H7 (cell line): ENCODE results near the gene PIM3. TPM values are rescaled to one million over a fixed set of nuclear protein-coding genes. Genes with fewer than 3 reads are reported as not detected.

ENCODE experiments used
- DNase-seq: peaks from one replicate; pipeline ENCODE4 v3.0.0; 2012
- H3K27me3 ChIP-seq: 2 replicates; pipeline ENCODE4 v1.6.0; 2011; ENCODE audit warnings: mild to moderate bottlenecking, low read length; ENCODE audit not compliant: control insufficient read depth, insufficient read depth
- H3K36me3 ChIP-seq: replicated peaks from 2 replicates; pipeline ENCODE4 v1.5.1; 2011; ENCODE audit warnings: low read length; ENCODE audit not compliant: control insufficient read depth, insufficient read depth
- H3K4me3 ChIP-seq: 2 replicates; pipeline ENCODE4 v1.5.1; 2011; ENCODE audit warnings: low read depth, mild to moderate bottlenecking, control low read depth, low read length, moderate library complexity; ENCODE audit not compliant: insufficient read depth
- total RNA-seq: library from RNA; depleted of rRNA; stranded (reverse); fragments of >200 nt; shearing (Covaris generic); gene quantifications from 2 replicates; pipeline ENCODE4 v1.2.3, GENCODE V29; 2014

Gene PIM3
- total RNA-seq, 1 experiment from 2014 or later: 71.2 TPM

DNA sequence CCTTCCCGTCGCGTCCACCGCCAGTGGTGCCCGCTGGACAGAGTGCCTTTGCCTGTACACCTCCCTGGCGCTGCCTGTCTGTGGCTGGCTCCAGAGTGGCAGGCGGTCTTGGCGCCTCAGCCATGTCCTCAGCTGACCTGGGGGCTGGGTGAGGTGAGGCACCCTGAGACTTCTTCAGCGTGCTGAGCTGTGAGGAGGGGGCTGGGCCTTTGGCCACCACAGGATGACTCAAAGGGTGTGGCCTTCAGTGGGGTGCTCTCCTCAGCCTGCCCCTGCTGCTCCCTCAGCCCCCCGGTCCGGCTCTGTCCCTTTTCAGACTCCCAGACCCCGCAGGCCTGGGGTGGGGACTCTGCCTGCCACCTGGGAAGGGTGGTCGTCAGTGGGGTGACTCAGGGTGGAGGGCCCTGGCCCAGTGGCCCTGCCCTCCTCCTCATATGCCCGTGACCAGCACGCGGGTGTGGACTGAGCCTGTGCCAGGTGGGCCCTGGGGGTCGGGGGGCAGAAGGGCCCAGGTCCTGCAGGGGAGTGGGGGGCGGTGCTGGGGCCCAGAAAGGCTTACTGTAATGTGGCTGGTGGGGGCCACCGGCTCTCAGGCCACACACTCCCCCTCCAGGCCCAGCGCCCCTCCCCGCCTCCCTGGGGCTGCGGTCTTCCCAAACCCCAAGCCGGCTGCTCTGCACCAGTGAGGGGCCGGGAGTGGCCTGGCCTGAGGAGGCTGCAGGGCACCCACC lies 26.2 kb upstream of the PIM3 start:
- Histone ChIP-seq H3K27me3 (peaks cover 8% of the 10 kb centered on the region), H3K4me3 (peak overlapping the region; percentile 34), H3K36me3 (no peaks in the 10 kb centered on the region)
- peak; percentile 81 for DNase-seq

DNA sequence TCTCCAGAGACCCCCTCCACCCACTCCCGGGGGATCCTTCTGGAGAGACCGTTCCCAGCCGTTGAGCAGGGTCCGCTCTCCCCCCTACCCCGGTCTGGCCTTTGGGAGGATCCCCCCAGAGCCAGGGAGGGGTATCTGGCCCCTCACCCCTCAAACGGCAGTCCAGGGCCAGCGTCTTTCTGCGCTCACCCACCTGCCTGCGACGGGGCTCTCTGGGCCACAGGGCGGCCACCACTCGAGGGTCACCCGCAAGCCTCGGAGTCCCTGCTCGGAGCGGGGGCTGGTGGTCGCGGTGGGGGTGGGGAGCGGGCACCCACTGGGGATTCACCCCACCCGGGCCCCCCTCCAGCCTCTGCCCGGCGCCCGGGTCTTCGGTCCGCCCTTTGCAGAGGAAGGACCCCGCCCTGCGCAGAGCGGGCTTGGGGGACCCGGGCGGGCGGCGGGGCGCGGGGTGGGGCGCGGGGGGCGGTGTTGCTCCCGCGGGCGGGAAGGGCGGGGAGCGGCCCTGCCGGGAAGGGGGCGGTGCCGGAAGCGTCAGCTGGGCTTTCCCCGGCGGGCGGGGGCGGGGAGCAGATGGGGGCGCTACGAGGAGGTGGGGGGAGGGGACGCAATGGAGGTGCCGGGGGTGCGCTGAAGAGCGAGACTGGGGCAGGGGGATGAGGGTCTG lies 25.5 kb upstream of the PIM3 start:
- H3K4me3 ChIP-seq: peak overlapping the region; percentile 34
- H3K27me3 ChIP-seq: peaks cover 4% of the 10 kb centered on the region
- DNase-seq: peak; percentile 95
- no peaks in the 10 kb centered on the region for H3K36me3 ChIP-seq

DNA sequence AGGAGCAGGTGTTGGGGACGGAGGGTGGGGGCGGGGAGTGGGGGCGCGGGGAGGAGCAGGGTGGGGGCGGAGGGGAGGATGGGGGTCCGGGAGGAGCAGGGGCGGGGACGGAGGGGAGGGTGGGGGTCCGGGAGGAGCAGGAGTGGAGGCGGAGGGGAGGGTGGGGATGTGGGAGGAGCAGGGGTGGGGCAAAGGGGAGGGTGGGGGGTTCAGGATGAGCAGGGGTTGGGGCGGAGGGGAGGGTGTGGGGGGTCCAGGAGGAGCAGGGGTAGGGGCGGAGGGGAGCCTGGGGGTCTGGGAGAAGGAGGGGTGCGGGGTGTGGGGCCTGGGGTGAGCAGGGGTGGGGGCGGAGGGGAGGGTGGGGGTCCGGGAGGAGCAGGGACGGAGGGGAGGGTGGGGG lies 25.0 kb upstream of the PIM3 start:
- DNase-seq: peak; percentile 92
- Histone ChIP-seq H3K27me3 (no peaks in the 10 kb centered on the region), H3K36me3 (no peaks in the 10 kb centered on the region), H3K4me3 (peak overlapping the region; percentile 49; the same call in 1 of the 2 replicates)

DNA sequence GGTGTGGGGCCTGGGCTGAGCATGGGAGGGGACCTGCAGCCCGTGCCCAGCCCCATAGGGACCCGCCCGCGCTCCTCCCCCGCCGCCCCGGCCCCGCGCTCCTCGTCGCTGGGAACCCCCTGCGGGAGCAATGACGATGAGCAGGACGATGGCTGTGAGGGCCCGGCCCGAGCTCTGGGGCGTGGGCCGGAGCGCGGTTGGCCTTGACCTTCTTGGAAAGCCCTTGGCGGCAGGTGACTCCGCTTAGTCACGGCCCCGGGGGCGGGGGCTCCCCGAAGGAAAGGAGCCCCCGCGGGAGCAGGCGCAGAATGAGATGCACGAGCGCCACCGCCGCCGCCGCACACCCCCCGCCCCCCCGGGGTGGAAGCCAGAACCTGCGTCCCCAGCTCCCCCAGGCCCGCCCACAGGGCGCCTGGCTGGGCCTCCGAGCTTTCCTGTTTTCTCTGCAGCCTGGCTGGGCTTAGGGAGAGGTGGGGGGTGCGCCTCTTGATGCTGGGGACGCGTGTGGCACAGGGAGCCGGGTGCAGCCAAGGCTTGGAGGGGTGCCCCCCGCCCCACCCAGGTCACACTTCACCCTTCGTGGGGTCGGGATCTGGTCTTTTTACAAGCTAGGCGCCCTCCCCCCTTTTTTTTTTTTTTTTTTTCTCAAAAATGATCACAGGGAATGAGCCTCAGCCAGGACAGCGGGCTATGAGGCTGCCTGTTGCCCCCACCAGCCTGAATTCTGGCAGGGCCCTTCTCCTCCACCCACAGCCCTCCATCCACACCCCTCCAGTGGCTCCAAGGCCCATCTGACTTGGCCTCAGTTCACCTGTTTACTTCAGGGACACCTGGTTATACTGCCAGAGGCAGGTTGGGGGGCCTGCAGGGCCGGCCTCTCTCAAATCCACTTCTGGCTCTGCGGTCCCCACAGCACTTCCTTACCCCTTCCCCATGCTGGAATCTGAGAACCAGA lies 24.3 kb upstream of the PIM3 start:
- Histone ChIP-seq H3K36me3 (no peaks in the 10 kb centered on the region), H3K4me3 (peak overlapping the region; percentile 49), H3K27me3 (no peaks in the 10 kb centered on the region)
- peak; percentile 94 for DNase-seq

DNA sequence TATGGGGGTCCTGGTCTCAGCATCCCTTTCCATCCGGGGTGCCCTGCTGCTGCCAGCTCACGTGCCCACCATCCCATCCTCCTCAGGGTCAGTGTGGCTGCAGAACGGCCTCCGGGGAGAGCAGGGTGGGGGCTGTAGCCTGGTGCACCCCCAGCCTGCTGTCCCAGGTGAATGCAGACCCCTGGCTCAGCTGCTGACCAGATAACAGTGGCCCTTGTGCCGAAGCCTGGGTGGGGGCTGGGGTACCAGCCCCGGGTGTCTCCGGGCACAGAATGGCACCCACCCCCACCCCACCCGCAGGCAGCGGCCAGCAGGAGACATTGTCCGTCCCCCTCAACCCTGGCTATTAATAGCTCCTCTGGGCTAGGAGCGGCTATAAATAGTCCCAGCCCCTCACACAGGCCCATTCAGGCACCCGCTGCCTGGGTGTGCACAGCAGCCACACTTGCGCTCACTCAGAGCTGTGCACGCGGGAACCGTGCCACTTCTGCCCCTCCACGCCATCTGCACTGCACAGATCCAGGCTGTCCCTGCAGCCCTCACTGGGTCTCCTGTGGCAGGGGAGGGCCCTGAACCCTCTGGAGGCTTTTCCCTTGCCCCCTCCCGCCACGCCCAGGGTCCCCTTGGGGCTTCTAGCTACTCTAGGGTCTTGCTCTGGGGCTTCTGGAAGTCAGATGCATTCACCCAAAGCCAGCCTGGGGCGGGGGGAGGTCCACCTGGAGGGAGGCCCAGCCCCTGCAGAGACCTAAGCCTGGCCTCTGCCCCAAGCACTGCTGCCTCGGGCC lies 23.4 kb upstream of the PIM3 start:
- Histone ChIP-seq H3K27me3 (no peaks in the 10 kb centered on the region), H3K36me3 (no peaks in the 10 kb centered on the region), H3K4me3 (no peak overlapping the region)
- peak; percentile 57 for DNase-seq

DNA sequence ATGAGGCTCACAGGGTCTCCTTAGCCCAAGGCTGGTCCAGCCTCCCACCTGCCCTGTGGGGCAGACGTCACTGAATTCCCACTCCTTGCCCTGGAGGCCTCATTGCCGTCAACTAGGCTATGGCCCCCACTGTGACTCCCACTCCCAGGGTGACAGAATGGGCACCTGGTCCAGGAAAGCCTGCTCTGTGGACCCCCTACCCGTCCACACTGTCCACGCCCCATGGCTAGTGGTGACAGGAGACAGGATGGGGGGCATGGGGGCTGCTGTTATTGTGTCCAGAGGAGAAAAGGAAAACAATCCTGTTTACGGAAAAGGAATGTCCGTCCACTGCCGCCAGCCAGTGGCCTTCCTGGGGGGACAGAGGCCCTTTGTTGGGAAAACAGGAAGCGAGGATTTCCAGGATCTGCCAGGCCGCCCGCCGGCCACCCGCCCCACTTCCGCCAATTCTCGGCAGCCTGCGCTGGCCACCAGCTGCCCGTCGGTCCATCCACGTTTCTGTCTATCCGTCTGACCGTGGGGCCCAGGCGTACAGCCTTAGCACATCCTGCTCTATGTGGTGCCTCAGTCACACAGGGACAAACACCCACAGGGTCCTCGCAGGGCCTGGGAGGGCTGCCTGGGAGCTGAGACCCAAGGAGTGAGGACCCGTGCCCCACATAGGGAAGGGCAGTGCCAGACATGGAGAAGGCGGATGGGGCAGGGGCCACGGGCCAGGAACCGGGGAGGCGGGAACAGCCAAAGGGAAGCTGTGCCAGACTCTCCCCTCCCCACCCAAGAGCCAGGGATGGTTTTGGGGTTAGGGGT lies 22.6 kb upstream of the PIM3 start:
- peak; percentile 46 for DNase-seq
- no peaks in the 10 kb centered on the region for H3K36me3 ChIP-seq
- H3K4me3 ChIP-seq: no peak overlapping the region
- no peaks in the 10 kb centered on the region for H3K27me3 ChIP-seq

DNA sequence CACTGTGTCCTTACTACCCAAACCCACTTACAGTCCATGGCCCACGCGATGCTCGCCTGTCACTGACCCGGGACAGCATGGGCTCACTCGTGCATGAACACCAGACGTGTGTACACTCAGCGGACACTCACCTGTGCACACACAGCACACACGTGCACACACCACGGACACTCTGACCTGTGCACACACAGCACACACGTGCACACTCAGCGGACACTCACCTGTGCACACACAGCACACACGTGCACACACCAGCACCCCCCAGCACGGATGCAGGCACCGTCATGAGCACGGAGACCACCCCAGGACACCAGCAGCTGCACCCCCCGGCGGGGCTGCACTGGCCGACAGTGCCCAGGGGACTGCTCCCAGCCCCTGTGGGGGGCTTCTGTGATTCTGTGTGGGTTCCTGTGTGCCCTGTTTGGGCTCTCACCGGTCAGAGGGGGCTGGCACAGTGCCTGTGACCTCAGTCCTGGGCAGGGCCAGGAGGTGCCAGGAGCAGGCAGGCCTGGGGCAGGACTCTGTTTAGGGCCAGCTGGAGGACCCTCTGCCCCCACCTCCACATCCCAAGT lies 21.9 kb upstream of the PIM3 start:
- no peaks in the 10 kb centered on the region for H3K27me3 ChIP-seq

DNA sequence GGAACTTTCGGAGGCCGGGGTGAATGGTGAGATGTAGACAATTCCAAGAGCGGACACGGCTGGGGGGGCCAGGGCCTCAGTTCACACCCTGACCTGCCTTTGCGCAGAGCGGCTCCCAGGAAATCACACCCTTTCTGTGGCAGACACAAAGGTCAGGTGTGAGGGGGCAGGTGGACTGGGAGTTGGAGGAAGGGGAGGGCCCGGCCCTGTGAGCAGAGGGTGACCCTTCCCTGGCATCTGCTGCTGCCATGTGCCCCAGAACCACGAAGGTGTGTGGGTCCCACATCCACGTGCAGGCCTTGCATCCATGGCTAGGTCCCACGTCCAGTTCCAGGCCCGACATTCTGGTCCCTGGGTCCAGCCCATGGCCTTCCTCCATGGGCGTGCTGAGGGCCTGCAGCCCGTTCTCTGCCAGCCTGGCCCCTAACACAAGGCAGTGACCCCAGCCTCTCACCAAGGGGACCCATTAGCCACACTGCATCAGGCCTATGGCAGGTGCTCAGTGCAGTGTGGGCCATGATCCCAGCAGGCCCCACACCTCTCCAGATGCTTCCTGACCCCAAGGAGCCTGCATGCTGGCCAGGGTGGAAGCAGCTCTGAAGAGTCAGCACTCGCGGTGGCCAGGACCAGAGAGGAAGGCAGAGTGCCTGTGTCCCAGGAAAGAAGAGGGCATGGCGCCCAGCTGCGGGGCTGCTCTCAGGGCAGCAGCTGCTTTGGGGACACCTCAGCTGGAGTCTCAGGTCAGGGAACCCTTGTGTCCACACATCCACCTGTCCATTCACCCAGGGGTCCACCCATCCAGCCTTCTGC lies 18.9 kb upstream of the PIM3 start:
- Histone ChIP-seq H3K36me3 (no peaks in the 10 kb centered on the region), H3K4me3 (no peak overlapping the region), H3K27me3 (no peaks in the 10 kb centered on the region)
- DNase-seq: no peak

More for the DNA sequence above, 21.9 kb upstream of the PIM3 start:
- no peaks in the 10 kb centered on the region for H3K36me3 ChIP-seq
- H3K4me3 ChIP-seq: no peak overlapping the region
- DNase-seq: no peak

DNA sequence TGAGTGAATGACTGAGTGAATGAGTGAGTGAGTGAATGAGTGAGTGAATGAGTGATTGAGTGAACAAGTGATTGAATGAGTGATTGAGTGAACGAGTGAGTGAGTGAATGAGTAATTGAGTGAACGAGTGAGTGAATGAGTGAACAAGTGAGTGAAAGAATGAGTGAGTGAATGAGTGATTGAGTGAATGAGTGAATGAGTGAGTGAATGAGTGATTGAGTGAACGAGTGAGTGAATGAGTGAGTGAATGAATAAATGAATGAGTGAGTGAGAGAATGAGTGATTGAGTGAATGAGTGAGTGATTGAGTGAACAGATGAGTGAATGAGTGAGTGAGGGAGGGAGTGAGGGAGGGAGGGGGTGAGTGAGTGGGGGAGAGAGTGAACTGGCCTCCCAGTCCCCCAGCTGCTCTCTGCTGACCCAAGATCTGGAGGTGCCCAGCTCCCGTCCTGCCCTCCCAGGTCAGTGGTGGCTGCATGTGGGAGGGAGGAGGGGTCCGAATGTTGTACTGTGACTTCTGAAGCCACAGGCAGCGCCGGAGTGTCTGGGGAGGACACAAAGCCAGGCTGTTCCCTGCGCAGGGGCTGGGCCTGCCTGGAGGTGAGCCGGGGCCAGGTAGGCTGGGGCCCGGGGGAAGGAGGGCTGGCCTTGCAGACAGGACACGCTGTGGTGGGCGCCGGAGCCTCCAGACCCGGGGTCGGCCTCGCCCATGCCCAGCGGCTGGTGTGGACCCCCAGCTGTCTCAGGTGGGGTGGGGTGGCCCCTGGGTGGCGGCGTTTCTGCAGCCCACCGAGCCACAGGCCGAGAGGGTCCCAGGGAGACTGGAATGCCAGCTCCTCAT lies 17.8 kb upstream of the PIM3 start:
- H3K36me3 ChIP-seq: no peaks in the 10 kb centered on the region
- DNase-seq: peak; percentile 79

DNA sequence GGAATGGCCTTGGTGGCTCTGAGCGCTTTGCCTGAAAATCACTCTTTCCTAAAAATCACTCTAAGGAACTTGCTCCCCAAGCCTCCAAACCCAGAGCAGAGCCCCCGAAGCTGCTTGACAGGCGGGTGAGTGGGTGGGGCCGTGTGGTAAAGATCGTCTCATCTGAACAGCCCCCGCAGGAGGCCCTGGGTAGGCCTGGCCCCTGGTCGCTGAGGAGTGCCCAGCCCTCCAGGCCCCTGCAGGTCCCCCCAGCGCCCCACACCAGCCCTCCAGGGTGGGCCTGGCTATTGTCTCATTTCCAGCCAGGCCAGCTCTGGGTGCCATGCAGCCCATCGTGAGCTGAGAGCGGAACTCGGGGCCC lies 17.2 kb upstream of the PIM3 start:
- no peaks in the 10 kb centered on the region for H3K27me3 ChIP-seq
- DNase-seq: no peak
- H3K36me3 ChIP-seq: no peaks in the 10 kb centered on the region
- no peak overlapping the region for H3K4me3 ChIP-seq

More for the DNA sequence above, 17.8 kb upstream of the PIM3 start:
- Histone ChIP-seq H3K4me3 (no peak overlapping the region), H3K27me3 (no peaks in the 10 kb centered on the region)

DNA sequence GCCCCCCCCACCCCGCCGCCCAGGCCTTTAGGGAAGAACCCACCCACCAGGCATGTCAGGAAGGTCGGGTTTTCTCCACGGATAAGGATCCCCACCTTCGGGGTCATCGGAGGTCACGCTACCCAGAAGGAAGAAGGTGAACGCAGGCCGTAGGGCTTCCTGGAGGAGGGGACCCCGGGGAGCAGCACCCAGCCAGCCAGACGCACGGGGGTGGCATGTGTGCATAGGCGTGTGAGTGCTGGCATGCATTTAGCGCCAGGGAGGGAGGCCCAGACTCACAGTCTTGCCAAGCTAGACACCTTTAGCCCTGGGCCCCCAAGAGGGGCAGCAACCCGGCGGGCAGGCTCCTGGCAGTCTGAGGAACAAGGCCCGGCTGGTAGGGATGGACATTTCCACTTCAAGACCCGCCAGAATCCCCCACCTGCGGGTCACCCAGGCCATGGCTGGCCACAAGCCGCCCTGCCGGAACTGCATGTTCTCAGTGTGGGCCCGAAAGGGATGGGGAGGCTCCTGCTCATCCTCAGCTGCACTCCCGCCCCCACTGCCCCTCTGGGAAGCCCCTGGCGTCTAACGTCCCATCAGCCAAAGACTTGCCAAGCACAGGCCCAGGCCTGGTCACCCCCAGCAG lies 16.7 kb upstream of the PIM3 start:
- no peaks in the 10 kb centered on the region for H3K27me3 ChIP-seq
- H3K36me3 ChIP-seq: no peaks in the 10 kb centered on the region
- H3K4me3 ChIP-seq: no peak overlapping the region
- DNase-seq: no peak
